Liver (tissue), 9 donors: ENCODE results near the gene CDON. TPM values are rescaled to one million over a fixed set of nuclear protein-coding genes. Genes with fewer than 3 reads are reported as not detected.

Experiments
- DNase-seq: peaks from one replicate; pipeline ENCODE4 v3.0.0-alpha.2; 2017; ENCODE audit warnings: low spot score
- H3K27ac ChIP-seq, 2 donors: one replicate each; pipeline ENCODE4 v1.7.0; 2013; ENCODE audit warnings: inconsistent platforms in 2 of 2, low read length in 2 of 2, control low read depth in 1 of 2, low read depth in 1 of 2, mild to moderate bottlenecking in 1 of 2
- H3K27me3 ChIP-seq, 4 donors: one replicate each; pipeline versions ENCODE4 v1.6.1 to v1.7.0; 2013; ENCODE audit warnings: low read length in 3 of 4, inconsistent platforms in 1 of 4, mild to moderate bottlenecking in 1 of 4, moderate library complexity in 1 of 4; ENCODE audit not compliant: control insufficient read depth in 4 of 4, insufficient read depth in 4 of 4
- H3K36me3 ChIP-seq, 4 donors: one replicate each; pipeline versions ENCODE4 v1.6.1 to v1.7.0; 2013; ENCODE audit warnings: low read length in 3 of 4, mild to moderate bottlenecking in 3 of 4, low read depth in 1 of 4, moderate library complexity in 1 of 4; ENCODE audit not compliant: control insufficient read depth in 4 of 4, insufficient read depth in 3 of 4
- H3K4me1 ChIP-seq, 4 donors: one replicate each; pipeline versions ENCODE4 v1.6.1 to v1.7.0; 2013; ENCODE audit warnings: low read length in 3 of 4, mild to moderate bottlenecking in 3 of 4, moderate library complexity in 1 of 4; ENCODE audit not compliant: control insufficient read depth in 4 of 4, insufficient read depth in 4 of 4
- H3K4me3 ChIP-seq, 3 donors: one replicate each; pipeline versions ENCODE4 v1.6.1 to v1.7.0; 2013; ENCODE audit warnings: low read length in 3 of 3, control low read depth in 1 of 3, low read depth in 1 of 3, mild to moderate bottlenecking in 1 of 3
- H3K9ac ChIP-seq, 2 donors: one replicate each; pipeline ENCODE4 v1.7.0; 2013; ENCODE audit warnings: low read length in 2 of 2, mild to moderate bottlenecking in 2 of 2, moderate library complexity in 2 of 2, control low read depth in 1 of 2, low read depth in 1 of 2
- H3K9me3 ChIP-seq, 4 donors: one replicate each; pipeline versions ENCODE4 v1.6.1 to v1.7.0; 2013; ENCODE audit warnings: low read length in 3 of 4; ENCODE audit not compliant: control insufficient read depth in 4 of 4
- CTCF ChIP-seq: fragments of 150-350 bp; IDR thresholded peaks from 2 replicates; pipeline ENCODE4 v1.5.1; 2017; ENCODE audit warnings: improper control_type of control experiment, low read depth, low read length; ENCODE audit not compliant: missing input control
- EGR1 ChIP-seq, 2 donors: IDR thresholded peaks; 2 replicates each; pipeline ENCODE4 v1.6.1; 2016 to 2018; ENCODE audit warnings: antibody characterized with exemption in 2 of 2, low read depth in 2 of 2
- FOXA1 ChIP-seq: IDR thresholded peaks from 2 replicates; pipeline ENCODE4 v1.6.1; 2016; ENCODE audit warnings: antibody characterized with exemption
- FOXA2 ChIP-seq: IDR thresholded peaks from 2 replicates; pipeline ENCODE4 v1.6.1; 2016; ENCODE audit warnings: antibody characterized with exemption
- GABPA ChIP-seq, 2 donors: IDR thresholded peaks in 1 of 2; conservative IDR thresholded peaks in 1 of 2; 2 replicates each; pipeline ENCODE4 v1.6.1; 2016; ENCODE audit warnings: antibody characterized with exemption in 2 of 2, mild to moderate bottlenecking in 1 of 2, moderate library complexity in 1 of 2
- HNF4A ChIP-seq, 2 donors: conservative IDR thresholded peaks; 2 replicates each; pipeline ENCODE4 v1.6.1; 2016; ENCODE audit warnings: antibody characterized with exemption in 2 of 2, mild to moderate bottlenecking in 2 of 2
- HNF4G ChIP-seq: IDR thresholded peaks from 2 replicates; pipeline ENCODE4 v1.6.1; 2016; ENCODE audit warnings: antibody characterized with exemption
- JUND ChIP-seq, 2 donors: IDR thresholded peaks; 2 replicates each; pipeline ENCODE4 v1.6.1; 2016; ENCODE audit warnings: antibody characterized with exemption in 2 of 2
- NR2F2 ChIP-seq: IDR thresholded peaks from 2 replicates; pipeline ENCODE4 v1.6.1; 2016; ENCODE audit warnings: antibody characterized with exemption
- RAD21 ChIP-seq, 2 donors: IDR thresholded peaks; 2 replicates each; pipeline ENCODE4 v1.6.1; 2016; ENCODE audit warnings: antibody characterized with exemption in 2 of 2, mild to moderate bottlenecking in 2 of 2
- REST ChIP-seq: IDR thresholded peaks from 2 replicates; pipeline ENCODE4 v1.6.1; 2016; ENCODE audit warnings: antibody characterized with exemption, mild to moderate bottlenecking
- RXRA ChIP-seq, 2 donors: IDR thresholded peaks; 2 replicates each; pipeline ENCODE4 v1.6.1; 2017 to 2018; ENCODE audit warnings: antibody characterized with exemption in 2 of 2, mild to moderate bottlenecking in 1 of 2
- SP1 ChIP-seq: IDR thresholded peaks from 2 replicates; pipeline ENCODE4 v1.6.1; 2018; ENCODE audit warnings: antibody characterized with exemption, mild to moderate bottlenecking
- TAF1 ChIP-seq: conservative IDR thresholded peaks from 2 replicates; pipeline ENCODE4 v1.6.1; 2016; ENCODE audit warnings: antibody characterized with exemption, mild to moderate bottlenecking
- YY1 ChIP-seq: IDR thresholded peaks from 2 replicates; pipeline ENCODE4 v1.6.1; 2016; ENCODE audit warnings: antibody characterized with exemption, mild to moderate bottlenecking
- WGBS: extraction: QIAGEN DNeasy Blood & Tissue Kit; methylation state at CpG from one replicate; pipeline ENCODE4 v1.1.7; 2013; 5-methylcytosine and 5-hydroxymethylcytosine counted together
- polyA plus RNA-seq, 2 donors: library from polyadenylated mRNA; stranded (reverse) in 1 of 2; unstranded in 1 of 2; fragments of 200-250 nt in 1 of 2; fragments of >200 nt in 1 of 2; fragmentation: Nextera tagmentation in 1 of 2; extraction: Ambion mirVana in 1 of 2; gene quantifications; one replicate each; pipeline versions ENCODE4 v1.2.1 to v1.2.3, GENCODE V29; 2013 to 2015
- total RNA-seq, 2 donors: library from RNA; depleted of rRNA; stranded (reverse); fragments of >200 nt; gene quantifications; one replicate each; pipeline ENCODE4 v1.2.3, GENCODE V29; 2014
- TF ChIP-seq, protein P1 (sequence below): IDR thresholded peaks from 2 replicates; pipeline ENCODE4 v1.6.1; 2016; ENCODE audit warnings: antibody characterized with exemption
- TF ChIP-seq, protein P2 (sequence below): IDR thresholded peaks from 2 replicates; pipeline ENCODE4 v1.6.1; 2016; ENCODE audit warnings: antibody characterized with exemption
- TF ChIP-seq, protein P3 (sequence below): IDR thresholded peaks from 2 replicates; pipeline ENCODE4 v1.6.1; 2016; ENCODE audit warnings: antibody characterized with exemption
- donor health status: healthy.
- donor health status: healthy.
- donor health status: healthy.
- donor health status: healthy.
- donor health status: healthy.

The CDON gene
- total and polyA plus RNA-seq, 4 donors = 0.69 to 7.4 (median 3.9) TPM

DNA sequence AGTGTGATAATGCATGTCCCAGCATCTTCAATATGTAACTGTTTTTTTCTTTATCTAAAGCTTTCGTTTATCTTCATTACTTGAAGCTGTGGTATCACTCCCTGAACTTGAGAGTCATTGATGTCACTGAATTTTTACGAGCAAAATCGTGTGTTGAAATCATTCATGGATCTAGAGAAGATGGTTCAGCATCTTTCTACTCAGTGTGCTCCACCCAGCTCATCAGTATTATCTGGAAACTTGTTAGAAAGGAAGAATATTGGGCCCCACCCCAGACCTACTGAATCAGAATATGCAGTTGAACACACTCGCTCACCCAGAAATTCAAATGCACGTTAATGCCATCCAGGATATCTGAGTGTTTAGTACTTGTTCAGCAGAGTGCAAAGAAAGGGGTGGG is 8.3 kb downstream of the CDON start:
- no peaks in the 10 kb centered on the region for H3K9me3 ChIP-seq

GRCh38 chr11:126053415-126054286 is 9.0 kb downstream of the CDON start:
- H3K9ac ChIP-seq = no peak overlapping the region
- H3K27me3 ChIP-seq = no peaks in the 10 kb centered on the region
- 89% methylated on average over 7 of the region's 7 CpGs for WGBS
- no peak for DNase-seq
- H3K9me3 ChIP-seq = no peaks in the 10 kb centered on the region
- no peak overlapping the region for H3K4me3 ChIP-seq
- no peak overlapping the region for H3K27ac ChIP-seq
- H3K4me1 ChIP-seq = no peaks in the 10 kb centered on the region
- H3K36me3 ChIP-seq = no peaks in the 10 kb centered on the region
- TF ChIP-seq REST (no peak), HNF4G (no peak), FOXA2 (no peak), GABPA (IDR thresholded peaks at IDR 0.05 in 1 of 2, conservative IDR thresholded peaks at IDR 0.05 in 1 of 2) (no peak), YY1 (no peak), JUND (IDR thresholded peaks at IDR 0.05) (no peak), RXRA (IDR thresholded peaks at IDR 0.05) (no peak), NR2F2 (no peak), FOXA1 (no peak), HNF4A (conservative IDR thresholded peaks at IDR 0.05) (no peak), CTCF (no peak), RAD21 (IDR thresholded peaks at IDR 0.05) (no peak)
- TF ChIP-seq, protein P1, sequence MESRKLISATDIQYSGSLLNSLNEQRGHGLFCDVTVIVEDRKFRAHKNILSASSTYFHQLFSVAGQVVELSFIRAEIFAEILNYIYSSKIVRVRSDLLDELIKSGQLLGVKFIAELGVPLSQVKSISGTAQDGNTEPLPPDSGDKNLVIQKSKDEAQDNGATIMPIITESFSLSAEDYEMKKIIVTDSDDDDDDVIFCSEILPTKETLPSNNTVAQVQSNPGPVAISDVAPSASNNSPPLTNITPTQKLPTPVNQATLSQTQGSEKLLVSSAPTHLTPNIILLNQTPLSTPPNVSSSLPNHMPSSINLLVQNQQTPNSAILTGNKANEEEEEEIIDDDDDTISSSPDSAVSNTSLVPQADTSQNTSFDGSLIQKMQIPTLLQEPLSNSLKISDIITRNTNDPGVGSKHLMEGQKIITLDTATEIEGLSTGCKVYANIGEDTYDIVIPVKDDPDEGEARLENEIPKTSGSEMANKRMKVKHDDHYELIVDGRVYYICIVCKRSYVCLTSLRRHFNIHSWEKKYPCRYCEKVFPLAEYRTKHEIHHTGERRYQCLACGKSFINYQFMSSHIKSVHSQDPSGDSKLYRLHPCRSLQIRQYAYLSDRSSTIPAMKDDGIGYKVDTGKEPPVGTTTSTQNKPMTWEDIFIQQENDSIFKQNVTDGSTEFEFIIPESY = no peak
- TF ChIP-seq, protein P2, sequence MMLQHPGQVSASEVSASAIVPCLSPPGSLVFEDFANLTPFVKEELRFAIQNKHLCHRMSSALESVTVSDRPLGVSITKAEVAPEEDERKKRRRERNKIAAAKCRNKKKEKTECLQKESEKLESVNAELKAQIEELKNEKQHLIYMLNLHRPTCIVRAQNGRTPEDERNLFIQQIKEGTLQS = no peak

More for the DNA sequence above, 8.3 kb downstream of the CDON start:
- no peak overlapping the region for H3K27ac ChIP-seq
- no peak for DNase-seq
- no peak overlapping the region for H3K4me3 ChIP-seq
- no peaks in the 10 kb centered on the region for H3K36me3 ChIP-seq
- 86% methylated on average over 5 of the region's 5 CpGs for WGBS
- TF ChIP-seq FOXA1 (no peak), HNF4A (conservative IDR thresholded peaks at IDR 0.05) (no peak), NR2F2 (no peak), EGR1 (IDR thresholded peaks at IDR 0.05; ENCODE audit: low read depth in 2 of 2) (no peak), HNF4G (no peak), SP1 (no peak), JUND (IDR thresholded peaks at IDR 0.05) (no peak), CTCF (no peak), TAF1 (no peak)
- TF ChIP-seq, protein P2 = no peak
- TF ChIP-seq, protein P3, sequence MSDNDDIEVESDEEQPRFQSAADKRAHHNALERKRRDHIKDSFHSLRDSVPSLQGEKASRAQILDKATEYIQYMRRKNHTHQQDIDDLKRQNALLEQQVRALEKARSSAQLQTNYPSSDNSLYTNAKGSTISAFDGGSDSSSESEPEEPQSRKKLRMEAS = no peak
- no peak overlapping the region for H3K9ac ChIP-seq
- H3K27me3 ChIP-seq = no peaks in the 10 kb centered on the region
- no peaks in the 10 kb centered on the region for H3K4me1 ChIP-seq
